Transverse colon (tissue), 3 donors: ENCODE data around the gene DLG5.

Source experiments
- CTCF ChIP-seq, 5 experiments: fragments of 200-600 bp in 3 of 5; fragments of 450-650 bp in 2 of 5; sonication (generic) in 3 of 5; IDR thresholded peaks; 1 replicate in 2 of 5; 2 replicates in 3 of 5; pipeline ENCODE4 v1.5.1; 2016 to 2017; ENCODE audit warnings: antibody characterized with exemption in 5 of 5, inconsistent platforms in 3 of 5, mild to moderate bottlenecking in 2 of 5, moderate library complexity in 1 of 5
- EP300 ChIP-seq: sonication (generic); formaldehyde crosslinking; IDR thresholded peaks from one replicate; pipeline ENCODE4 v1.6.1; 2017; ENCODE audit warnings: antibody characterized with exemption, low read depth

- TF ChIP-seq EP300 (no peak), CTCF (IDR thresholded peaks at IDR 0.05) (no peak)
Observed at GRCh38 chr10:77794256-77795142, 132.1 kb downstream of the DLG5 start.
